Thyroid gland (tissue), 4 donors: ENCODE data around the gene CDH2. TPM values are rescaled to one million over a fixed set of nuclear protein-coding genes. Genes with fewer than 3 reads are reported as not detected.

ENCODE experiments used
- DNase-seq, 2 donors: peaks; one replicate each; pipeline ENCODE4 v3.0.0-alpha.2; 2019
- H3K27ac ChIP-seq, 3 donors: fragments of 200-600 bp; sonication (generic); 1 replicate in 2 of 3; 2 replicates in 1 of 3; pipeline ENCODE4 v1.5.1; 2016 to 2019; ENCODE audit warnings: mild to moderate bottlenecking in 1 of 3, moderate library complexity in 1 of 3
- H3K27me3 ChIP-seq: fragments of 200-600 bp; sonication (generic); one replicate; pipeline ENCODE4 v1.5.1; 2019
- H3K36me3 ChIP-seq, 2 donors: fragments of 200-600 bp; sonication (generic); one replicate each; pipeline ENCODE4 v1.5.1; 2016 to 2019
- H3K4me1 ChIP-seq, 2 donors: fragments of 200-600 bp; sonication (generic); one replicate each; pipeline ENCODE4 v1.5.1; 2017 to 2019
- H3K4me3 ChIP-seq, 3 donors: fragments of 200-600 bp; sonication (generic); replicated peaks in 1 of 3; 1 replicate in 2 of 3; 2 replicates in 1 of 3; pipeline ENCODE4 v1.5.1; 2016; ENCODE audit warnings: mild to moderate bottlenecking in 1 of 3
- H3K9me3 ChIP-seq: fragments of 200-600 bp; sonication (generic); one replicate; pipeline ENCODE4 v1.5.1; 2017
- POLR2A ChIP-seq, 2 donors: fragments of 450-650 bp; IDR thresholded peaks; one replicate each; pipeline ENCODE4 v1.6.1; 2017; ENCODE audit warnings: antibody characterized with exemption in 2 of 2, mild to moderate bottlenecking in 2 of 2, moderate library complexity in 1 of 2
- WGBS, 2 donors: methylation state at CpG; one replicate each; pipeline ENCODE4 v1.1.5; 2017; 5-methylcytosine and 5-hydroxymethylcytosine counted together
- intact Hi-C: fragments of 100-400 bp; cut with DNase I; formaldehyde crosslinking; loops from one replicate; pipeline ENCODE4 v1.15.1; 2023
- total RNA-seq, 4 donors: library from RNA; depleted of rRNA; stranded (reverse); fragments of >200 nt; gene quantifications; one replicate each; pipeline ENCODE4 v1.2.3, GENCODE V29; 2016
- TF ChIP-seq, protein P1 (sequence below), 6 experiments: fragments of 200-600 bp in 3 of 6; fragments of 450-650 bp in 3 of 6; sonication (generic) in 3 of 6; IDR thresholded peaks; one replicate each; pipeline ENCODE4 v1.5.1; 2016 to 2019; ENCODE audit warnings: antibody characterized with exemption in 6 of 6, mild to moderate bottlenecking in 2 of 6, inconsistent platforms in 1 of 6, moderate library complexity in 1 of 6

CDH2 gene
- total RNA-seq, 4 donors from 2014 or later = 0.78 to 7.9 (median 3.3) TPM

GRCh38 chr18:28132084-28132483, 44.8 kb downstream of the CDH2 start:
- no peak overlapping the region for H3K27ac ChIP-seq
- no peak for DNase-seq
- intact Hi-C loops = no loop called here
- H3K9me3 ChIP-seq = no peaks in the 10 kb centered on the region
- 75 to 78% methylated on average over 5 of the region's 5 CpGs for WGBS, 2 donors
- no peak overlapping the region for H3K4me3 ChIP-seq
- no peaks in the 10 kb centered on the region for H3K36me3 ChIP-seq
- TF ChIP-seq, protein P1, sequence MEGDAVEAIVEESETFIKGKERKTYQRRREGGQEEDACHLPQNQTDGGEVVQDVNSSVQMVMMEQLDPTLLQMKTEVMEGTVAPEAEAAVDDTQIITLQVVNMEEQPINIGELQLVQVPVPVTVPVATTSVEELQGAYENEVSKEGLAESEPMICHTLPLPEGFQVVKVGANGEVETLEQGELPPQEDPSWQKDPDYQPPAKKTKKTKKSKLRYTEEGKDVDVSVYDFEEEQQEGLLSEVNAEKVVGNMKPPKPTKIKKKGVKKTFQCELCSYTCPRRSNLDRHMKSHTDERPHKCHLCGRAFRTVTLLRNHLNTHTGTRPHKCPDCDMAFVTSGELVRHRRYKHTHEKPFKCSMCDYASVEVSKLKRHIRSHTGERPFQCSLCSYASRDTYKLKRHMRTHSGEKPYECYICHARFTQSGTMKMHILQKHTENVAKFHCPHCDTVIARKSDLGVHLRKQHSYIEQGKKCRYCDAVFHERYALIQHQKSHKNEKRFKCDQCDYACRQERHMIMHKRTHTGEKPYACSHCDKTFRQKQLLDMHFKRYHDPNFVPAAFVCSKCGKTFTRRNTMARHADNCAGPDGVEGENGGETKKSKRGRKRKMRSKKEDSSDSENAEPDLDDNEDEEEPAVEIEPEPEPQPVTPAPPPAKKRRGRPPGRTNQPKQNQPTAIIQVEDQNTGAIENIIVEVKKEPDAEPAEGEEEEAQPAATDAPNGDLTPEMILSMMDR (IDR thresholded peaks at IDR 0.05) = no peak
- no peak for TF ChIP-seq POLR2A (IDR thresholded peaks at IDR 0.05)
- H3K27me3 ChIP-seq = no peaks in the 10 kb centered on the region
- no peaks in the 10 kb centered on the region for H3K4me1 ChIP-seq

- H3K9me3 ChIP-seq = no peaks in the 10 kb centered on the region
- TF ChIP-seq, protein P1 (IDR thresholded peaks at IDR 0.05) = no peak
- TF ChIP-seq POLR2A (IDR thresholded peaks at IDR 0.05) = no peak
- no peaks in the 10 kb centered on the region for H3K27me3 ChIP-seq
- DNase-seq = no peak
- H3K36me3 ChIP-seq = no peaks in the 10 kb centered on the region
- WGBS, 2 donors = 86 to 89% methylated on average over 3 of the region's 3 CpGs
- peaks cover 5 to 6% of the 10 kb centered on the region in 2 donors for H3K4me1 ChIP-seq
- no peak overlapping the region for H3K4me3 ChIP-seq
- intact Hi-C loops = no loop called here
- H3K27ac ChIP-seq = no peak overlapping the region
These were observed 48.3 kb downstream of the CDH2 start for GRCh38 chr18:28128659-28128980.

- Histone ChIP-seq H3K4me1 (peaks cover 5 to 6% of the 10 kb centered on the region in 2 donors), H3K27ac (no peak overlapping the region), H3K9me3 (no peaks in the 10 kb centered on the region), H3K4me3 (no peak overlapping the region), H3K27me3 (no peaks in the 10 kb centered on the region), H3K36me3 (no peaks in the 10 kb centered on the region)
- intact Hi-C loops = no loop called here
- TF ChIP-seq, protein P1 (IDR thresholded peaks at IDR 0.05) = no peak
- no peak for TF ChIP-seq POLR2A (IDR thresholded peaks at IDR 0.05)
- WGBS, 2 donors = 90% methylated on average over 5 of the region's 5 CpGs
- no peak for DNase-seq
These were observed 48.9 kb downstream of the CDH2 start for GRCh38 chr18:28127763-28128658.

- Histone ChIP-seq H3K4me3 (no peak overlapping the region), H3K27ac (no peak overlapping the region), H3K36me3 (no peaks in the 10 kb centered on the region), H3K27me3 (no peaks in the 10 kb centered on the region), H3K9me3 (no peaks in the 10 kb centered on the region), H3K4me1 (peaks cover 5 to 6% of the 10 kb centered on the region in 2 donors)
- TF ChIP-seq POLR2A (IDR thresholded peaks at IDR 0.05) = no peak
- TF ChIP-seq, protein P1 (IDR thresholded peaks at IDR 0.05) = no peak
- DNase-seq = no peak
- 95% methylated on average over 6 of the region's 6 CpGs for WGBS, 2 donors
- intact Hi-C loops = no loop called here
These were observed 49.7 kb downstream of the CDH2 start for GRCh38 chr18:28127228-28127627.

GRCh38 chr18:28126768-28127167, 50.2 kb downstream of the CDH2 start:
- intact Hi-C loops = no loop called here
- WGBS, 2 donors = 93 to 95% methylated on average over 5 of the region's 5 CpGs
- no peak for TF ChIP-seq POLR2A (IDR thresholded peaks at IDR 0.05)
- TF ChIP-seq, protein P1 (IDR thresholded peaks at IDR 0.05) = no peak

More at GRCh38 chr18:28126768-28127167, 50.2 kb downstream of the CDH2 start:
- Histone ChIP-seq H3K27ac (no peak overlapping the region), H3K27me3 (no peaks in the 10 kb centered on the region), H3K9me3 (no peaks in the 10 kb centered on the region), H3K36me3 (no peaks in the 10 kb centered on the region), H3K4me1 (peaks cover 5 to 6% of the 10 kb centered on the region in 2 donors), H3K4me3 (no peak overlapping the region)
- DNase-seq = no peak
